WTC11 (cell line): ENCODE results near the gene SH3GL3. TPM values are rescaled to one million over a fixed set of nuclear protein-coding genes. Genes with fewer than 3 reads are reported as not detected.

Experiments used
- ATAC-seq: fragments of 200-7000 bp; cut with Tn5 transposase; 2 replicates; pipeline ENCODE4 v1.10.0; 2021; ENCODE audit warnings: mild to moderate bottlenecking, moderate library complexity
- CTCF ChIA-PET: fragments of 300-600 bp; sonication (Branson Sonifier 250); formaldehyde crosslinking; loops from one replicate; lab custom pipeline; 2021; ENCODE audit warnings: antibody characterized with exemption; lab: Charles Lee
- POLR2A ChIA-PET: fragments of 350-600 bp; sonication (Branson Sonifier 250); formaldehyde crosslinking; loops from one replicate; lab custom pipeline; 2021; ENCODE audit warnings: antibody characterized with exemption; lab: Charles Lee
- DNase-seq: peaks from one replicate; pipeline ENCODE4 v3.0.0; 2021; ENCODE audit warnings: low spot score
- H3K27ac Mint-ChIP-seq: 2 replicates; pipeline ENCODE4 v1.8.0; 2021; ENCODE audit warnings: mixed read lengths
- H3K27me3 Mint-ChIP-seq: 2 replicates; pipeline ENCODE4 v1.8.0; 2021; ENCODE audit warnings: low read depth, mild to moderate bottlenecking, moderate library complexity, mixed read lengths
- H3K36me3 Mint-ChIP-seq: 2 replicates; pipeline ENCODE4 v1.8.0; 2021; ENCODE audit warnings: mixed read lengths
- H3K4me1 Mint-ChIP-seq: 2 replicates; pipeline ENCODE4 v1.8.0; 2022; ENCODE audit warnings: mixed read lengths
- H3K4me3 Mint-ChIP-seq: 2 replicates; pipeline ENCODE4 v1.8.0; 2021; ENCODE audit warnings: mild to moderate bottlenecking, moderate library complexity, mixed read lengths
- H3K9me3 Mint-ChIP-seq: 2 replicates; pipeline ENCODE4 v1.8.0; 2021; ENCODE audit warnings: mixed read lengths
- CBFB ChIP-seq: sonication (generic); formaldehyde crosslinking; IDR thresholded peaks from 2 replicates; pipeline ENCODE4 v1.8.1; 2022; ENCODE audit warnings: mild to moderate bottlenecking, low read depth, missing genetic modification reagents
- CREM ChIP-seq: sonication (generic); formaldehyde crosslinking; IDR thresholded peaks from 2 replicates; pipeline ENCODE4 v1.8.1; 2022; ENCODE audit warnings: mild to moderate bottlenecking, missing genetic modification reagents, moderate library complexity
- MYBL2 ChIP-seq: sonication (generic); formaldehyde crosslinking; IDR thresholded peaks from 2 replicates; pipeline ENCODE4 v1.8.1; 2023; ENCODE audit warnings: mild to moderate bottlenecking, moderate library complexity, missing genetic modification reagents
- NFE2L1 ChIP-seq: sonication (generic); formaldehyde crosslinking; IDR thresholded peaks from 2 replicates; pipeline ENCODE4 v1.8.1; 2023; ENCODE audit warnings: missing genetic modification reagents
- NR1H2 ChIP-seq: sonication (generic); formaldehyde crosslinking; IDR thresholded peaks from 2 replicates; pipeline ENCODE4 v1.9.0; 2021; ENCODE audit warnings: mild to moderate bottlenecking, moderate library complexity, missing genetic modification reagents
- SMAD4 ChIP-seq: sonication (generic); formaldehyde crosslinking; IDR thresholded peaks from 2 replicates; pipeline ENCODE4 v1.8.0; 2022; ENCODE audit warnings: mild to moderate bottlenecking, missing genetic modification reagents
- SOX15 ChIP-seq: fragments of 250-450 bp; sonication (Bioruptor Pico); IDR thresholded peaks from 2 replicates; pipeline ENCODE4 v1.9.0; 2021; ENCODE audit warnings: mild to moderate bottlenecking
- TCF7 ChIP-seq: sonication (generic); formaldehyde crosslinking; IDR thresholded peaks from 2 replicates; pipeline ENCODE4 v1.8.0; 2022; ENCODE audit warnings: mild to moderate bottlenecking, low read depth, missing genetic modification reagents, moderate library complexity
- TEAD4 ChIP-seq: sonication (generic); formaldehyde crosslinking; IDR thresholded peaks from 2 replicates; pipeline ENCODE4 v1.8.0; 2022; ENCODE audit warnings: mild to moderate bottlenecking, missing genetic modification reagents
- ZNF263 ChIP-seq: sonication (generic); formaldehyde crosslinking; IDR thresholded peaks from 2 replicates; pipeline ENCODE4 v1.8.1; 2022; ENCODE audit warnings: low read depth, mild to moderate bottlenecking, moderate library complexity, missing genetic modification reagents
- total RNA-seq: library from RNA; stranded (reverse); gene quantifications from 3 replicates; pipeline ENCODE4 v1.2.3, GENCODE V29; 2021
- TF ChIP-seq, protein P1 (sequence below): sonication (generic); formaldehyde crosslinking; conservative IDR thresholded peaks from 2 replicates; pipeline ENCODE4 v1.8.1; 2023; ENCODE audit warnings: mild to moderate bottlenecking, low read depth, missing genetic modification reagents, moderate library complexity
- TF ChIP-seq, protein P2 (sequence below): fragments of 250-450 bp; sonication (Bioruptor Pico); conservative IDR thresholded peaks from 2 replicates; pipeline ENCODE4 v1.9.0; 2021; ENCODE audit warnings: mild to moderate bottlenecking
- TF ChIP-seq, protein P3 (sequence below): sonication (generic); formaldehyde crosslinking; IDR thresholded peaks from 2 replicates; pipeline ENCODE4 v1.8.1; 2023; ENCODE audit warnings: mild to moderate bottlenecking, missing genetic modification reagents, borderline replicate concordance
- TF ChIP-seq, protein P4 (sequence below): sonication (generic); formaldehyde crosslinking; IDR thresholded peaks from 2 replicates; pipeline ENCODE4 v1.8.1; 2022; ENCODE audit warnings: low read depth, missing genetic modification reagents, borderline replicate concordance
- TF ChIP-seq, protein P5 (sequence below): sonication (generic); formaldehyde crosslinking; IDR thresholded peaks from 2 replicates; pipeline ENCODE4 v1.8.0; 2023; ENCODE audit warnings: missing genetic modification reagents

Gene SH3GL3
- total RNA-seq, 1 experiment from 2014 or later, result 9.2 TPM

DNA sequence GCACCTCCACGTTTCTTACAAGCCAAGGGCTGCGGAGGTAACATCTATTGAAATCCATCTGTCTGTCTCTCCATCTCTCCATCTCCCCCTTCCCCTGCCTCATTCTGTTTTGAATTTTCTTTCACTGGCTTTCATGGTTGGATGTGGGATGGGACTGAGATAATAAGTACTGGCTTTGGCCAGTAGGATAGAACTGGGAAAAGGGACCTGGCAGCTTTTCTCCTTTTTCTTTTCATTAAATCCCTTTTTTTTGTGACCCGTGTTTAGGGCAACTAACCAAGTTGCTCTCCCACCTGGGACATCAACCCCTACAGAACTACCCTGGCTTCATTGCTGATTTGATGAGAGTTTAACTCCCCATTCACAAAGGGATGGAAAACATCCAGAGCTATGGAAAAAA lies 139.9 kb downstream of the SH3GL3 start (continued):
- TF ChIP-seq CBFB (CRISPR knock-in tag), result no peak
- TF ChIP-seq, protein P1, sequence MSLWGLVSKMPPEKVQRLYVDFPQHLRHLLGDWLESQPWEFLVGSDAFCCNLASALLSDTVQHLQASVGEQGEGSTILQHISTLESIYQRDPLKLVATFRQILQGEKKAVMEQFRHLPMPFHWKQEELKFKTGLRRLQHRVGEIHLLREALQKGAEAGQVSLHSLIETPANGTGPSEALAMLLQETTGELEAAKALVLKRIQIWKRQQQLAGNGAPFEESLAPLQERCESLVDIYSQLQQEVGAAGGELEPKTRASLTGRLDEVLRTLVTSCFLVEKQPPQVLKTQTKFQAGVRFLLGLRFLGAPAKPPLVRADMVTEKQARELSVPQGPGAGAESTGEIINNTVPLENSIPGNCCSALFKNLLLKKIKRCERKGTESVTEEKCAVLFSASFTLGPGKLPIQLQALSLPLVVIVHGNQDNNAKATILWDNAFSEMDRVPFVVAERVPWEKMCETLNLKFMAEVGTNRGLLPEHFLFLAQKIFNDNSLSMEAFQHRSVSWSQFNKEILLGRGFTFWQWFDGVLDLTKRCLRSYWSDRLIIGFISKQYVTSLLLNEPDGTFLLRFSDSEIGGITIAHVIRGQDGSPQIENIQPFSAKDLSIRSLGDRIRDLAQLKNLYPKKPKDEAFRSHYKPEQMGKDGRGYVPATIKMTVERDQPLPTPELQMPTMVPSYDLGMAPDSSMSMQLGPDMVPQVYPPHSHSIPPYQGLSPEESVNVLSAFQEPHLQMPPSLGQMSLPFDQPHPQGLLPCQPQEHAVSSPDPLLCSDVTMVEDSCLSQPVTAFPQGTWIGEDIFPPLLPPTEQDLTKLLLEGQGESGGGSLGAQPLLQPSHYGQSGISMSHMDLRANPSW (CRISPR knock-in tag), result no peak
- TF ChIP-seq TCF7, result no peak
- TF ChIP-seq NR1H2 (CRISPR knock-in tag), result no peak
- TF ChIP-seq, protein P2, sequence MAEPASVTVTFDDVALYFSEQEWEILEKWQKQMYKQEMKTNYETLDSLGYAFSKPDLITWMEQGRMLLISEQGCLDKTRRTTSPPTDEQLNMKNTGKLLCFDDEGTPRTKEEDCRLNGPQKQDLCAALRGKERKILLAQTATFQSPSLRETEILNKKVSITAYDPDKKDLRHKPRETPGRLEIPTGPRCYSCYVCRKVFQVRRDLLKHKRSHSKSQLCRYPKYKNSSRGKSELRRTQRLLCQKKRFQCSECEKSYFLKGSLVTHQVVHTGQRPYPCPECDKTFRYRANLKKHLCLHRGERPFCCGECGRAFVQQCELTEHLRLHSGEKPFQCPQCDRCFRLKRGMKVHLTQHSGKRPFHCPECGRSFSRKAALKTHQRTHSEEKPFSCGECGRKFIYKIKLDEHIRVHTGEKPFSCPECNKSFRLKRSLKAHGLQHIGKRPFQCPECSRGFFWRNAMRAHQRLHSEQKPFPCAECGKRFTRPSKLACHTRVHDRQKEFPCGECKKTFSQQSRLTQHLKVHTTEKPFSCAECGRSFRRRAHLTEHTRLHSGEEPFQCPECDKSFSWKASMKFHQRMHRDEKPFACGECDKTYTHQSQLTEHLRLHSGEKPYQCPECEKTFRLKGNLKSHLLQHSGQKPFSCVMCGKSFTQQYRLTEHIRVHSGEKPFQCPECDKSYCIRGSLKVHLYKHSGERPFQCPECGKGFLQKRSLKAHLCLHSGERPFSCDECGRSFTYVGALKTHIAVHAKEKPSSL (CRISPR knock-in tag), result no peak
- no peak for TF ChIP-seq SOX15
- TF ChIP-seq, protein P3, sequence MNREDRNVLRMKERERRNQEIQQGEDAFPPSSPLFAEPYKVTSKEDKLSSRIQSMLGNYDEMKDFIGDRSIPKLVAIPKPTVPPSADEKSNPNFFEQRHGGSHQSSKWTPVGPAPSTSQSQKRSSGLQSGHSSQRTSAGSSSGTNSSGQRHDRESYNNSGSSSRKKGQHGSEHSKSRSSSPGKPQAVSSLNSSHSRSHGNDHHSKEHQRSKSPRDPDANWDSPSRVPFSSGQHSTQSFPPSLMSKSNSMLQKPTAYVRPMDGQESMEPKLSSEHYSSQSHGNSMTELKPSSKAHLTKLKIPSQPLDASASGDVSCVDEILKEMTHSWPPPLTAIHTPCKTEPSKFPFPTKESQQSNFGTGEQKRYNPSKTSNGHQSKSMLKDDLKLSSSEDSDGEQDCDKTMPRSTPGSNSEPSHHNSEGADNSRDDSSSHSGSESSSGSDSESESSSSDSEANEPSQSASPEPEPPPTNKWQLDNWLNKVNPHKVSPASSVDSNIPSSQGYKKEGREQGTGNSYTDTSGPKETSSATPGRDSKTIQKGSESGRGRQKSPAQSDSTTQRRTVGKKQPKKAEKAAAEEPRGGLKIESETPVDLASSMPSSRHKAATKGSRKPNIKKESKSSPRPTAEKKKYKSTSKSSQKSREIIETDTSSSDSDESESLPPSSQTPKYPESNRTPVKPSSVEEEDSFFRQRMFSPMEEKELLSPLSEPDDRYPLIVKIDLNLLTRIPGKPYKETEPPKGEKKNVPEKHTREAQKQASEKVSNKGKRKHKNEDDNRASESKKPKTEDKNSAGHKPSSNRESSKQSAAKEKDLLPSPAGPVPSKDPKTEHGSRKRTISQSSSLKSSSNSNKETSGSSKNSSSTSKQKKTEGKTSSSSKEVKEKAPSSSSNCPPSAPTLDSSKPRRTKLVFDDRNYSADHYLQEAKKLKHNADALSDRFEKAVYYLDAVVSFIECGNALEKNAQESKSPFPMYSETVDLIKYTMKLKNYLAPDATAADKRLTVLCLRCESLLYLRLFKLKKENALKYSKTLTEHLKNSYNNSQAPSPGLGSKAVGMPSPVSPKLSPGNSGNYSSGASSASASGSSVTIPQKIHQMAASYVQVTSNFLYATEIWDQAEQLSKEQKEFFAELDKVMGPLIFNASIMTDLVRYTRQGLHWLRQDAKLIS, result no peak
- no peak for TF ChIP-seq SMAD4 (CRISPR knock-in tag)
- TF ChIP-seq, protein P4, sequence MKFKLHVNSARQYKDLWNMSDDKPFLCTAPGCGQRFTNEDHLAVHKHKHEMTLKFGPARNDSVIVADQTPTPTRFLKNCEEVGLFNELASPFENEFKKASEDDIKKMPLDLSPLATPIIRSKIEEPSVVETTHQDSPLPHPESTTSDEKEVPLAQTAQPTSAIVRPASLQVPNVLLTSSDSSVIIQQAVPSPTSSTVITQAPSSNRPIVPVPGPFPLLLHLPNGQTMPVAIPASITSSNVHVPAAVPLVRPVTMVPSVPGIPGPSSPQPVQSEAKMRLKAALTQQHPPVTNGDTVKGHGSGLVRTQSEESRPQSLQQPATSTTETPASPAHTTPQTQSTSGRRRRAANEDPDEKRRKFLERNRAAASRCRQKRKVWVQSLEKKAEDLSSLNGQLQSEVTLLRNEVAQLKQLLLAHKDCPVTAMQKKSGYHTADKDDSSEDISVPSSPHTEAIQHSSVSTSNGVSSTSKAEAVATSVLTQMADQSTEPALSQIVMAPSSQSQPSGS, result no peak
- no peak for TF ChIP-seq CREM (CRISPR knock-in tag)

DNA sequence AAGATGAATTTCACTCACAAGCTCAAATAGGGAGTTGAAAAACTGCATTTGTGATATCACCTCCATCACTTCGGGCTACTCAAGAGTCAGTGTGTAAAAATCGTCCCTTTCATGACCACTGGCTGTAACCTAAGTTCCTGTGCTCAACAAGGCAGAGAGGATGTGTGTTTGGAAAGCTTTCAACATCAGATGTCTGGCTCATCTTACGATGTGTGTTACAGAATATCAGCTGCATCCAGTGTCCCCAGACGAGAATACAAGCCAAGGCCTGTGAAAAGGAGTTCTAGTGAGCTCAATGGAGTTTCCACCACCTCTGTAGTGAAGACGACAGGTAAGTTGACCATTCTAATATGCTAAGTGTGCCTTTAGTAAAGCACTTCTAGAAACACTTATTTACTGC lies 141.3 kb downstream of the SH3GL3 start:
- no peak for TF ChIP-seq MYBL2
- TF ChIP-seq, protein P5, sequence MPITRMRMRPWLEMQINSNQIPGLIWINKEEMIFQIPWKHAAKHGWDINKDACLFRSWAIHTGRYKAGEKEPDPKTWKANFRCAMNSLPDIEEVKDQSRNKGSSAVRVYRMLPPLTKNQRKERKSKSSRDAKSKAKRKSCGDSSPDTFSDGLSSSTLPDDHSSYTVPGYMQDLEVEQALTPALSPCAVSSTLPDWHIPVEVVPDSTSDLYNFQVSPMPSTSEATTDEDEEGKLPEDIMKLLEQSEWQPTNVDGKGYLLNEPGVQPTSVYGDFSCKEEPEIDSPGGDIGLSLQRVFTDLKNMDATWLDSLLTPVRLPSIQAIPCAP (CRISPR knock-in tag), result no peak
- no peak for TF ChIP-seq ZNF263 (CRISPR knock-in tag)
- TF ChIP-seq CREM (CRISPR knock-in tag), result no peak
- no peak for TF ChIP-seq TEAD4 (CRISPR knock-in tag)
- no peak for TF ChIP-seq NFE2L1
- no peaks in the 10 kb centered on the region for H3K36me3 Mint-ChIP-seq
- CTCF ChIA-PET, result no interaction called here
- DNase-seq (no peak), ATAC-seq (no peak)
- no peak overlapping the region for H3K27ac Mint-ChIP-seq
- H3K4me1 Mint-ChIP-seq, result 0 out of 2 replicates have a peak, but pooled peaks cover 3% of the 10 kb centered on the region
- H3K4me3 Mint-ChIP-seq, result no peak overlapping the region
- H3K9me3 Mint-ChIP-seq, result no peaks in the 10 kb centered on the region
- POLR2A ChIA-PET, result interaction anchor here (0.6 kb wide), 1 partner anchor 383 kb away, joined by 5 read pairs; no protein-coding TSS in a partner anchor
- H3K27me3 Mint-ChIP-seq, result no peaks in the 10 kb centered on the region
